Putamen (tissue), 1 donor: ENCODE data around the gene EEIG1.
A peak's percentile ranks its signal among the peaks of the same experiment; 100 is the strongest.
"Not testable (repeated sequence)": the region's sequence is repeated elsewhere in the genome, so short reads cannot be mapped to it uniquely, and the experiment has no call there.

ENCODE experiments used
- DNase-seq: peaks from one replicate; pipeline ENCODE4 v3.0.0-alpha.2; 2016; ENCODE audit warnings: low spot score

The EEIG1 gene

DNA sequence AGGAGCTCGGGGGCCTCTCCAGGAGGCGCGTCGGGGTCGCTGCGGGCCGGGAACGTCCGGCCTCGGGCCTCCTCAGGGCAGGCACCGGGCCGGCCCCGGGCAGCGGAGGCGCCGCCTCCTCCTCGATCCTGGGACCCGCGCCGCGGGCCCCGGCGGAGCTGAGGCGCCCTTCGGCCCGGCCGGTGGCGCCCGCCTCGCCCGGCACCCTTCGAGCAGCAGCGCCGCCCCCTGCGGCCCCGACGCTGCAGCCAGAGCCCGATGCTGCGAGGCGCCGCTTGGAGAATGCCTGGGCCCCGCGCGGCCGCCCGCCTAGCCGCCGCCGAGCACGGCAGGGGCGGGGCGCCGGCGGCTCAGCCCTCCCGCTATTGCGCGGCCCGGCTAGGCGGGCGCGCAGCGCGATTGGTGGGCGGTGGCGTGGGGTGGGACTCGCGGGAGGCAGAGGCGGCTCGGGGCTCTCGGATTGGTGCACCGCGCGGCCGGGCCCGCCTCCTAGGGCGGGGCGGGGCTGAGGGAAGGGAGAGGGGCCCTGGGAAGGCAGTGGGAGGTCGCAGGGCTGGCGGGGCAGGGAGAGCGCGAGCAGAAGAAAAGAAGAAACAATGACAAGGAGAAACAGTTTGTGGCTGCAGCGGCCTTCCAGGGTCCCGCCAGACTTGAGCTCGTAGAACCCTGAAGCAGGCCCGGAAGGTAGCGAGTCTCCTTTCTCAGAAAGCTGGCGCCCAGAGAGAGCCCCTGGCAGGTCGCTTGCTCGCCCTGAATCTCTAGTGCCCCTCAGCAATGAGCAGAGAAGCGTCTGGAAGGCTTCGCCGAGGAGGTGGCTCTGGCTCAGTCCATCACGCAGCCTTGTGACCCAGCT, at the start of gene EEIG1:
Gene EEIG1, minus strand, starts transcription at position 284 of the 853 bp plus-strand sequence. CDS start 852 bp downstream, outside the sequence.
- DNase-seq = peak; percentile 97

DNA sequence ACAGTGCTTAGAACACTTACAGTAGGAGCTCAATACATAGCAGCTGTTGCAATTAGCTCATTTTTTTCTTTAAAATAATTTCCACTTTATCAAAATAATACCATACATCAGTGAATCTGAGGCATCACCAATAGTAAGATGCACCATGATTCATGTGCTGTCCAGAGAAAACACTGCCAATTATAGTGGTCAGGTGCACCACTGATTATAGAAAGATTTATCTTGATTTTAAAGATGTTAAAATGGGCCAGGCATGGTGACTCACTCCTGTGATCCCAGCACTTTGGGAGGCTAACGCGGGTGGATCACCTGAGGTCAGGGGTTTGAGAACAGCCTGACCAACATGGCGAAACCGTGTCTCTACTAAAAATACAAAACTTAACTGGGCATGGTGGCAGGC, 46.9 kb upstream of the EEIG1 start:
- no peak for DNase-seq

DNA sequence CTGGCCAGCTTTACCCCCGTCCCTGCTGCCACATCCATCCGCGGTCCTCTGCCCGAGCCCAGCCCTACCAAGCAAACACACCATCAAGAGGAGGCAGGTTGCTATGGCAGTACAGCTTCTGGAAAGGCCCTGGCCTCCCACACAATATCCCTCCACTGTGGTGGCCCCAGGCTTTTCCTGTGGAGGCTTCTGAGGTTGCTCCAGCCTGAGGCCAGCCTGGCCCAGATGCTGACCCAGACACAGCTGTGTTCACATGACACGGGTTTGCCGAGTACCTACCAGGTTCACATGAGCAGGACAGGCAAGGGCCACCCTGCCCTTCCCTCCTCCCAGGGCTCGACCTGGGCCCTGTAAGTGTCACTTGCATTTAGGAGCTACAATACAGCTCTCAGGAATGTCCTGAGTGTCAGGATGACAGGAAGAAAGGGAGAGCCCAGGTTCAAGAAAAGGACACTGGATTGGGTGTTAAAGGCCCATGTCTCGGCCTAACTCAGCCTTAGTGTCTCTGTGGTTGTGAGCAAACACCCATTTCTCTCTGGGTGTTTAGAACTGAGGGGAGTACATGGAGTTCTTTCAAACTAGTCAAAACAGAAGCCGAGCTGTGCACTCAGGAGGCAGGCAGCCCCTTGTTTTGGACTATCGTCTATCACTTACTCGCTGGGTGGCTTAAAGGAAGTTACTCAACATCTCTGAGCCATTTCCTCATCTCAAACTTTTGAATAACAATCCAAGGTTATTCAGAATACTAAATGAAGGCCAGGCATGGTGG, 46.2 kb upstream of the EEIG1 start:
- no peak for DNase-seq

DNA sequence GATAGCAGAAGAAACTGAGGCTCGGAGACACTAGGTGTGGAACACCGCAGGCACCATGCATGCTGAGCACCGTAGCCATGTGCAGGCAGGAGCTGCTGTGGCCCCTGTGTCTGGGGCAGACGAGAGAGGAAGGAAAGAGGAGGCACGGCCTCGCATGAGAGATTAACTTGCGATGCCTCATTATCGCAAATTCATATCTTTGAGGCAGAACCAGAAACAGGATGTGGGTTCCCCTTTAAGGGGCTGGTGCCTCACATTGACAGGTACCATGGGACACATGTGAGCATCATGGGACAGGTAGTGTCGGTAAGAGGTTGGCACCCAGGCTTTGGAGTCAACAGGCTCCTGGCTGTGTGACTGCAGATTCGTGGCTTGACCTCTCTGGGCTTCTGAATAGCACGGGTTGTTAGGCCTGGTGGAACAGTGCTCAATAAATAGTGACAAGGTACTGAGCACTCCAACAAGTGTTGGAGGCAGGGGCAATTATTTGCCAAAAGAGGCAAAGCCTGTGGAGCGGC, 45.5 kb upstream of the EEIG1 start:
- DNase-seq = no peak

DNA sequence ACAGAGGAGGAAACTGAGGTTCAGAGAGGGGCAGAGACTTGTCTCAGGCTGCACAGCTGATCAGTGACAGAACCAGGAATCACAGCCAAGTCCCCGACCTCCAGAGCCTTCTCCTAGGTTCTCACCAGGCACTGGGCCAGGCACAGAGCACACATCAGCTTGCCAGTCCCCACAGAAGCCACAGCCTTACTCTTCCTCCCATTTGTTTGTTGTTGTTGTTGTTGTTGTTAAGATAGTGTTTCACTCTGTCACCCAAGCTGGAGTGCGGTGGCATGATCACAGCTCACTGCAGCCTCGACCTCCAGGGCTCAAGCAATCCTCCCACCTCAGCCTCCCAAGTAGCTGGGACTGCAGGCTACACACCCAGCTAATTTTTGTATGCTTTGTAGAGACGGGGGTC, 44.9 kb upstream of the EEIG1 start:
- no peak for DNase-seq

DNA sequence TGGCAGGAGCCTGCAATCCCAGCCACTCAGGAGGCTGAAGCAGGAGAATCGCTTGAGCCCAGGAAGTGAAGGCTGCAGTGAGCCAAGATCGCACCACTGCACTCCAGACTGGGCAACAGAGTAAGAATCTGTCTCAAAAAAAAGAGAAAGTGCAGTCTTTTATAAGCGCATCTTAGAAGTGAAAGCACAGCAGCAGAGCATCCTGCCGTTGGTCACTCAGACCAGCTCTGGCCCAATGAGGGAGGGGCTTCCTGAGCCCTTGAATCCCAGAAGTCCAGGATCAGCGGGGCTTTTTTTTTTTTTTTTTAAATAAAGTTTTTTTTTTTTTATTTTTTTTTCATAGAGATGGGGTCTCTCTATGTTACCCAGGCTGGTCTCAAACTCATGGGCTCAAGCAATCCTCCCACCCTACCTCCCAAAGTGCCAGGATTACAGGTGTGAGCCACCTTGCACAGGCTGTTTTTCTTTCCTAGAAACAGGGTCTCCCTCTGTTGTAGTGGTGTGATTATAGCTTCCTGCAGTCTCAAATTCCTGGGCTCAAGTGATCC, 44.0 kb upstream of the EEIG1 start:
- no peak for DNase-seq

DNA sequence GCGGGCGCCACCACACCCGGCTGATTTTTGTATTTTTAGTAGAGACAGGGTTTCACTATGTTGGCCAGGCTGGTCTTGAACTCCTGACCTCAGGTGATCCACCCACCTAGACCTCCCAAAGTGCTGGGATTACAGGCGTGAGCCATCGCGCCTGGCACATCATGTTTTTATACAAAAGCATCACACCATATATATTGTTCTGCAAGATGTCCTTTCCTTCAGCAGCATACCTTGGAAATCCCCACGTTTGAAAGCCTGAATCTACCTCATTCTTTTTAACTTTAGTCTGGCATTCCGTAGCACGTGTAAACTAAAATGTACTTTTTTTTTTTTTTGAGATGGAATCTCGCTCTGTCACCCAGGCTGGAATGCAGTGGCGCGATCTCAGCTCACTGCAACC, 42.9 kb upstream of the EEIG1 start:
- DNase-seq = not testable (repeated sequence)

DNA sequence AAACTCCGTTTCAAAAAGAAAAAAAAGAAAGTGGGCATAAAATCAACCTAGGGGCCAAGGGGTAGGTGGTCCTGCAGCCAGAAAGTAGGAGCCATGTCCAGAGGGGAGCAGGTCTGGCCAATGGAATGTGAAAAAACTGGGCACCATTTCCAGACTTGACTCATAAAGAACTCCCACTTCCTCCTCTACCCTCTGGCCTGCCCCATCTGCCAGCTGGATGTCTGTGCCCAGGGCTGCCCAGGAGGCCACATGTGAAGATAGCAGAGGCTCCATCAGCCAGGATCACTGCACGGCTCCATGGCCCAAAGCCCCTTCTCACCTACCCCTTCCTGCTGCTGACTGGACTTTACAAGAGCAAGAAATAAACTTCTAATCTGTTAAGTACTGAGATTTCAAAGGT, 42.1 kb upstream of the EEIG1 start:
- no peak for DNase-seq

DNA sequence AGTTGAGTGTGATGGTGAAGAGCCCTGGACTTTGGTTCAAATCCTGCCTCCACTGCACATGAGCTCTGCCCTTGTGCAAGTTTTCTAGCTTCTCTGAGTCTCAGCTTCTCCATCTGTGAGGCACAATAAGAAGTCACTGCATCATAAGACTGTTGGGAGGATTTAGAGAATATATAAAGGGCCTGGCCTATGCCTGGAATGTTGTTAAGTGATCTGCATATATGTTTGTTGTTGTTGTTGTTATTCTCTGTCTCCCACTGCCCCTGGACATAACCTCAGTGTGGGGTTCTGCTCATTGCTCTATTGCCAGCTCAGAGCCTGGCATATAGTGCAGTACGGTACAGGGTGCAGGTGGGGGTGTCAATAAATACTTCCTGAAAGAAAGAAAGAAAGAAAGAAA, 40.3 kb upstream of the EEIG1 start:
- no peak for DNase-seq

DNA sequence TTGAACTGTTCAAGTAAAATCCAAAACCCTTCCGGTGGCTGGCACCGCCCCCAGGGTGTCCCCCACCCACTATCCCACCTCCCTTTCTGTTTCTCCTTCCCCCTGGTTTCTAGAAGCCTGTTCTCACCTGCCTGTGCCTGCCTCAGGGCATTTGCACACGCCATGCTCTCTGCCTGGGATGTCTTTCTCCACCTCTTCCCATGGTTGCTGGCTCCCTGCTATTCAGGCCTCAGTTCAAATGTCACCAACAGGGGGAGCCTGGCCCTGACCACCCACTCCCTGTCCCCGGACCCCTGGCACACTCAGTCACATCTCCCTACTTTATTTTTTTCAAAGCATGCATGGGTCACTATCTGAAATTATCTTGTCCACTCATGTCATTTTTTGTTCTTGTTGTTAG, 39.9 kb upstream of the EEIG1 start:
- DNase-seq = no peak

DNA sequence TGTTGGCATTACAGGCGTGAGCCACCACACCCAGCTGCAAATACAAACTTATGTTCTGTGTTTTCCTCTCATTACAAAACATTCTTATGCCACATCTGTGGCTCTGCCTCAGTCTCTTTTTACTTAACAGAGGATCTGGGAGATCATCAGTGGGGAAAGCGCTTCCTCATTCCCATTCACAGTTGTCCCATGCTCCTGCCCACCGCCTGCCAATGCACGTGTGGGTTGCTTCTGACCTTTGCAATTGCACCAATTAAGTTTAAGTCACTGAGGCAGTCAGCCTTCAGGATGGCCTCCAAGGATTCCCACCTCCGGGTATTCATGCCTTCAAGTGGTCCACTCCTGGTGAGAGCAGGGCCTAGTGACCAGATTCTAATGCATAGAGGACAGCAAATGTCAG, 34.9 kb upstream of the EEIG1 start:
- no peak for DNase-seq

DNA sequence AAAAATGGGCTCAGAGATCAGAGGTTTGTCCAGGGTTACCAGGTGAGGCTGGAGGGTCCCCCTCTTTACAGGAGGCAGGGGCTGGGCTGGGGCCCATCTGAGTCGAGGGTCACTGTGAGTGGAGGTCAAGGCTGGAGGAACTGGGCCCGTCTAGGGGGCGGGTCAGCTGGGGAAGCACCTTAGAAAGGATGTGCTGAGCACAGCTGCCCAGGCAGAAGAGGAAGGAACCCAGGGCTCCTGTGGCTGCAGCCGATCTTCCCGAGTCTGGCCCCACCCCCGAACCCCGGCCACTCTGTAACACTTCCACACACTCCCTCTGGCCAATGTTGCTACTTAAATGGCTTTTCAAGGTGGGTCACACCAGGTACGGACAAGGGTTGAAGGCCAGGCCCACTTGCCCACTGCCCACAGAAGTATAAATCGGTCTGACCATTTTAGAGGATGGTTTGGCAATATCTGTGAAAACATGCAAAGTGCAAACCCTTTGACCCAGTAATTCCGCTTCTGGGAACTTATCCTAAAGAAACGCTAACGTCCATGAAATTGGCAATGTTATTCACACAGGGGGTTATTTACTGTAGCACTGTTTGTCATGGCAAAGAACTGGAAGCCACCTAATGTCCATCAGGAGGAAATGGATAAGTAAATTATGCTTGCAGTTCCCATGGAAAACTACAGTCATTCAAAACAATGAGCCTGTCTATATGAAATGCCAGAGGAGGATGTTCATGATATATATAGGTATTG, 30.5 kb upstream of the EEIG1 start:
- no peak for DNase-seq

DNA sequence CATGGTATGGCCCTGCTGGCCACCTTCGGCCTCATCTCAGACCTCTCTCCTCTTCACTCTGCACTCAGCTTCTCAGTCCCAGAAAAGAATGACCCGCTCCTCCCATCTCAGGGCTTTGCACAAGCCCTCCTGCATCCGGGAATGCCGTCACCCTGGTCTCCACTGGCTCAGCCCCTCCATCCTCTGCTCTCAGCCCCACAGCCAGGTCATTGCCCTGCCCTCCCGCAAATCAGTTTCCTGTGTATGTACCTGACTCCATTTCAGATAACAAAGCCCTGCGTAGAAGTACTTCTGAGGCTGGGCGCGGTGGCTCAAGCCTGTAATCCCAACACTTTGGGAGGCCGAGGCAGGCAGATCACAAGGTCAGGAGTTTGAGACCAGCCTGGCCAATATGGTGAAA, 28.9 kb upstream of the EEIG1 start:
- no peak for DNase-seq

DNA sequence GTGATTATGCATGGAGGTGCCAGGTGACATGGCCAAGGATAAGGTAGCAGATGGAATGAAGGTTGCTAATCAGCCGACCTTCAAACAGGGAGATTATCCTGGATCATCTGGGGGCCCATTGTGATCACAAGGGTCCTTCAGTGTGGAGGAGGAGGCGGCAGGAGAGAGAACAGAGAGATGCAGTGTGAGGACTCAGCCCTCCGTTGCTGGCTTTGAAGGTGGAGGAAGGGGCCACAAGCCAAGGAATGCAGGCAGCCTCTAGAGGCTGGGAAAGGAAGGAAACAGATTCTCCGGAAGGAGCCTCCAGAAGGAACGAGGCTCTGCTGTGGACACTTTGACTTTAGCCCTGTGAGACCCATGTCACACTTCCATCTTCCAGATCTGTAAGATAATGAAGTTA, 27.4 kb upstream of the EEIG1 start:
- DNase-seq = no peak

DNA sequence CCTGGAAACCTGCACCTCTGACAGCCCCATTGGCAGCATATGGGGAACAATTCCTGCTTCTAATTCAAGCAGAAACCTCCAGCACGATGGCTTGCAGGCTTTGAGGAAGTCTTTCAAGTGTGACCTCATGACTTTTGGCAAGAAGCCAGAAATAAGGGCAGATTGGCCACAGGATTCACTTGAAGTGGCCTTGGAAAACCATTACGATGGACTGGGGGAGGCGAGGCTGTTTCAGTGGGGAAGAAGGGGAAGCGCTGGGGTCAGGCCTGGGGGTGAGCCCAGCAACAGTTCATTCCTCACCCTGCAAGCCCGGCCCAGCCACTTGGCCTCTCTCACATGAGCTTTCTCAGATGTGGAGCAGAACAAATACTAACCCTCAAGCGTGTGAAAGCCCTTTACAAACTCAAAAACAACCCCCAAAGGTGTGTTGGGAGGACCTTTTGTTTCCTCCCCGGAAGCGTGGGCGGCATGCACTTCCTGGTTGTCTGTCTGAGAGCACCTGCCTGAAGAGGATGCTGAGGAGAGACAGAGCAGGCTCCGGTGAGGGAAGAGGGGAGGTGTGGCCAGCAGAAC, 26.9 kb upstream of the EEIG1 start:
- DNase-seq = peak; percentile 36

DNA sequence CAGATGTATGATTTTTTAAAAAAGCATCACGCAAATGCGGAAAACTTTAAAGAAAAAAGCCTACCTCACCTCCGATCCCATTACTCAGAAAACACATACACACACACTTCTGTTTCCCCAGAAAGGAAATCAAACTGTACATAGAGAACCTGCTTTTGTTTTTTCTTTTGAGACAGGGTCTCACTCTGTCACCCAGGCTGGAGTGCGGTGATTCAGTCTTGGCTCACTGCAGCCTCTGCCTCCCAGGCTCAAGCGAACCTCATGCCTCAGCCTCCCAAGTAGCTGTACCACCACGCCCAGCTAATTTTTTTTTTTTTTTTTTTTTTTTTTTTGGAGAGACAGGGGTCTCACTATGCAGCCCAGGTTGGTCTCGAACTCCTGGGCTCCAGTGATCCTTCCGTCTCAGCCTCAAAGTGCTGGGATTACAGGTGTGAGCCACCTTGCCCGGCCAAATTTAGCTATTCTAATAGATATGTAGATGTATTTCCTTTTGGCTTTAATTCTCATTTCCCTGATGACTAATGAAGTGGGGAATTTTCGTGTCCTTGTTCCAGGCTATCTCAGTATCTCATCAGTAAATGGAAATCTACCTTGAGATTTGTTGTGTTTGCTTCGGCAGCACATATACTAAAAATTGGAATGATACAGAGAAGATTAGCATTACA, 25.7 kb upstream of the EEIG1 start:
- no peak for DNase-seq

DNA sequence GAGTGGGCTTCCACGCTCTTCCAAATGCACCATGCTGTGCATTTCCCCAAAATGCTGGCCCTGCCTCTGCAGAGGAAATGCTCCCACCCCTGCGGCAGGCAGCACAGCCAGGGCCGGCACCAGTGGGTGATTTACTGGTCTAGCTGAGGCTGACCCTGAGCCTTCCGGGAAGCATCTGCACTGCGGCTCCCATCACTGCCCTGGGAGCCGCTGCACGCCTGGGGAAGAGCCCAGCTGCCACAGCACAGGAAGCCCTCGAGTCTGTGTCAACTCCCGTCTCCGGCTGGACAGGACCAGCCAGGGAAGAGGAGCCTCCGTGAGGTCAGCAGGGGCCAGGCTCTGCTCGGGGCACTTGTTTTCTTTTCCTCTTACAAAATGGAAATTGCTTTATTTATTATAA, 25.1 kb upstream of the EEIG1 start:
- no peak for DNase-seq

DNA sequence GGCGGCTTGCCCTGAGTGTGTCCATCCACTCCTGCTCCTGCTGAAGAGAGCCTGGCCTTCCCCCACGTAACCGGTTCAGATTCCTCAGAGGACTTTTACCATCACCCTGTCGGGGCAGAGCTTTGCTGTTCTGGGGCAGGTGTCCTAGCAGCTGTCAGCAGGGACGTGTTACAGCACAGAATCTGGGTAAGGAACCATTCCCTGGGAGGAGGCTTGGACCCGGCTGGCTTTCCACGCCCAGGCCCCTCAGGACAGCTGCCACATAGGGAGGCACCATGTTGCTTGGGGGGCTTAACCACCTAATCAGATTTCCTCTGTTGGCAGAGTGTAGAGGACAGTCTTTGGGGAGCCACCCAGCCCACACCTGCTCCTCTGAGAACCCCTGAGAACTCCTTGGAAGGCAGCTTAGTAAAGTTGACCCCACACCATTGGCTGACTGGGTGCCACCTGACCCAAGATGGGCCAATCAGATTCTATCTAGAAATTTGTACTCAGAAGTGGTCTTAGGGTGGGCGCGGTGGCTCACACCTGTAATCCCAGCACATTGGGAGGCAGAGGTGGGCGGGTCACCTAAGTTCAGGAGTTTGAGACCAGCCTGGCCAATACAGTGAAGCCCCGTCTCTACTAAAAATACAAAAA, 23.3 kb upstream of the EEIG1 start:
- DNase-seq = no peak

DNA sequence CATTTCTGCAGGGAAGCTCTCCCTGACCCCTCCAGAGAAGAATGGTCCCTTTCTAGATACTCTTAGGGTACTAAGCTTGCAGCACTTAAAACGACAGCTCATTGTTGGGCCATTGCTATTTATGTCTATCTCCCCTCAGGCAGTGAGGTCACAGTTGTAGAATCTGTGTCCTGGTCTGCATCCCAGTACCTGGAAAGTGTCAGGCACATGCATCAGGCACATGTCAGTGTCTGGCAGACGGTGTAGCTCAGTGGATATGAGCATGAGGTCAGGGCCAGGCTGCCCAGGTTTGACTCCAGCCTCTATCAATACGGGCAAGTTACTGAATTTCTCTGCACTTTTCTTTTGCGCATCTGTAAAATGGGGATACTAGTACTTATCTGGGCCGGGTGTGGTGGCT, 22.2 kb upstream of the EEIG1 start:
- DNase-seq = no peak

DNA sequence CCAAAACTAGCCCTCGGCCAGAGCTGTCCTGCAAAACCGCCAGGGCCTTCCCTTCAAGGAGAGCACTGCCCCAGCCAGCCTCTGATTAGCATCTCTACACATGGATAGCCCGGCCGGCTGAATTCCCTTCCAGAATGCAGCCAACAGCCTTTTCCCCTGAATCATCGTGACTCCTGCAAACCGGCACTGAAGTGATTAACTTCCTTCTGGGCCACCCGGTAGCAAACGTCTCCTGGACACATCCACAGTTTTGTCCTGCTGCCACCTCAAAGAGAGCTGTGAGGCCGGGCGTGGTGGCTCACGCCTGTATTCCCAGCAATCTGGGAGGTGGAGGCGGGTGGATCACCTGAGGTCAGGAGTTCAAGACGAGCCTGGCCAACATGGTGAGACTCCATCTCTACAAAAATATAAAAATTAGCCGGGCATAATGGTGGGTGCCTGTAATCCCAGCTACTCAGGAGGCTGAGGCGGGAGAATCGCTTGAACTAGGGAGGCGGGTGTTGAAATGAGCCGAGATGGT, 21.1 kb upstream of the EEIG1 start:
- DNase-seq = no peak
